Endometrium (tissue), 2 donors: ENCODE results near the gene IL16.
A peak's percentile ranks its signal among the peaks of the same experiment; 100 is the strongest.

Experiments
- FAIRE-seq: peaks from 2 replicates; lab custom pipeline; 2012; peaks lifted over from hg19 to GRCh38; lab: Jason Lieb, UNC
- donor health status: control.
- donor health status: control.

Gene IL16

GRCh38 chr15:81257435-81257834 lies 60.8 kb downstream of the IL16 start:
- no peak for FAIRE-seq

DNA sequence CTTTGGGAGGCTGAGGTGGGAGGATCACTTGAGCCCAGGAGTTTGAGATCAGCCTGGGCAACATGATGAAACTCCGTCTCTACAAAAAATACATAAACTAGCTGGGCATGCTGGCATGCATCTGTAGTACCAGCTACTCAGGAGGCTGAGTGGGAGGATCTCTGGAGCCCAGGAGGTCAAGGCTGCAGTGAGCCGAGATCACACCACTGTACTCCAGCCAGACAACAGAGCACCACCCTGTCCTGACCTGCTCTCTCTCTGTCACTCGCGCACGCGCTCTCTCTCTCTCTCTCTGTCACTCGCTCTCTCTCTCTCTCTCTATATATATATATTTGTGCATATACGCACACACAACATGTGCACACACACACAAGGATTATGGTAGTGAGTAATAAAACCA lies 61.8 kb downstream of the IL16 start:
- no peak for FAIRE-seq

GRCh38 chr15:81259760-81260298 lies 63.1 kb downstream of the IL16 start:
- FAIRE-seq: no peak

GRCh38 chr15:81261172-81261811 lies 64.6 kb downstream of the IL16 start:
- no peak for FAIRE-seq

- FAIRE-seq: no peak
These were observed 66.8 kb downstream of the IL16 start for GRCh38 chr15:81263477-81263876.

DNA sequence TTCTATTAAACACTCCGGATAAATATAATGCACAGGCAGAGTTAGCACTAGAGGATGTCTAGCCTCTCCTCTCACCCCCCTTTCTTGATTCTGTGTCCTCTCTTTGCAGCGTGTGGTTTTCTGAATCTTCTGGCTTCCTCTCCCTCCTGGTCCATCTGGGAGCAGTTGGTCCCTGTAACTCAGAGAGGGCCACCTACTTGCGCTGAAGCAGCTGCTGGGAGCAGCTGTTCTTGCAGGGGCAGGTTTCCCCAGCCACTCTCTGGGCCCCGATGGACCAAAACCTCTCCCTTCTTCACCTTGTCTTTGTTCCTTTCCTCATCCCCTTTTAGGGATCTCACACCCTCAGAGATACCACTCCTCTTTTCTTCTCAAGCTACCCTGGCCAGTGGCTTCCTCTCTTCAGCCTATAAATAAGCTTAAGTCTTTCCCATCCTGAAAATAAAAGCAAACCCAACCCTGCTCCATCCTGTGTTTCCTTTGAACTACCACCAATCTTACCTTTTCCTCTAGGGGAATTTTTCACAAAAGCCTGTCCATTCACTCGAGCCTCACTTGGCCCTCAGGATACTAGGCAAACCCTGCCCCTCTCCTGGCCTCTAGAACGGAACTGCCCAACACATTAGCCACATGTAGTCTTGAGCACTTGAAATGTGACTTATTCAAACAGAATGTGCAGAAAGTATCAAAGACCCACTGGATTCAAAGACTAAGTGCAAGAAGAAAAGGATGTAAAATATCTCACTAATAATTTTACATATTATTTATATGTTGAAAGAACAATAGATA lies 67.6 kb downstream of the IL16 start:
- no peak for FAIRE-seq

DNA sequence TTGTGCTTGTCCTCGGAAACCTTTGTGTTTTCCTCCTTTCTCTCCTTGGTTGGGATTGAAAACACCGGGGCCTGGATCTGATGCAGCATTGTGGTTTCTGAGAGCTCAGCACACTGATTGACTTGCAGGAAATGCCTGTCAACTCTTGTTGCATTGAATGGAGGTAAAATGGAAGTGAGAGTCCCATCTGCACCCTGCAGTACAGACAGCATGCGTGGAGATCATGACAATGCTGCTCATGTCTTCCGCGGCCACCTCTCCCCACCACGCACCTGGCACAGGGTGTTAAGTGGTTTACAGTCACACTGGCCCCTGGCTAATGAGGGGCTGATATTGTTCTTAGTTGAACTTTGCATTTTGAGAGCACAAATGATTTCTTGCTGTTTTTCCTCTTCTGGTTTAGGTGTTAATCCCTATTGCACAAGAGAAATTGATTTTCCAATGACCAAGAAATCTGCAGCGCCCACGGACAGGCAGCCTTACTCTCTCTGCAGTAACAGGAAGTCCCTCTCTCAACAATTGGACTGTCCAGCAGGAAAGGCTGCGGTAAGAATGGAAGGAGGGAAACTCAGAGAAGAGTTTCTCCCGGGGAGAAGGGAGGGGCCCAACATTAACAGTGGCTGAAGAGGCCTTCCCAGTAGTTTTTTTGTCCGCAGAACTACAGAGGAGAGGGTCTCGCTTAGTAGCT lies 68.7 kb downstream of the IL16 start:
- FAIRE-seq: no peak

- FAIRE-seq: no peak
These were observed 69.5 kb downstream of the IL16 start for GRCh38 chr15:81265944-81266775.

- no peak for FAIRE-seq
These were observed 71.7 kb downstream of the IL16 start for GRCh38 chr15:81268340-81268739.

DNA sequence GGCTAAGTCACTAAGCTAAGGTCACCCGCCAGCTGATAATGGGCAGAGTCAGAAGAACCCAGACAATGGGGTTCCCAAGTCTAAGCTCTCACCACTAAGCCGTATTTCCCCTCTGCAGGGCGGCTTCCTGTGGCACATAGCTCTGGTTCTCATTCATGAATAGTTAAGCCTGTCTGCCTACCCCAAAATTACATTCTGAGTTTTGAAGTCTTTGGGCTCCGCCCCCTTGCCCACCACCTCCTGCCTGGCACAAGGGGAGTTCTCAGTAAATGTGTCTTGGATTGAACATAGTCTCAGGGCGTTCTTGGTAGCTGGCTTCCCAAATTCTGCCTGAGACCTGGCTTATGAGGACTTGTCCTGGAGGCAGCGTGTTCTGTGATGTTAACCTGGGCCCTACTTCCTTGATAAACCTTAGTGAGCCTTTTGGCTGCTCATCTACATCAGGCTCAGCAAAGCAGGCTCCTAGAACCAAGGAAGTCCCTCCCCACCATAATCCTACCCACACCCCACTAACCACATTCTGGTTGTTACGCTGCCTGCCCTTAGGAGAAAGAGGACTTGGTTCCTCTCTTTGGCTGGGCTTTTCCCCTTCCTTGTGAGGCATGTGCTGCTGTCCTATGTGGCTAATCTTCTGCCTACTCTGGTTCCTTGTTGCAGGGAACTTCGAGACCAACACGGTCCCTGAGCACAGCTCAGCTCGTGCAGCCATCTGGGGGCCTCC lies 72.4 kb downstream of the IL16 start:
- no peak for FAIRE-seq

DNA sequence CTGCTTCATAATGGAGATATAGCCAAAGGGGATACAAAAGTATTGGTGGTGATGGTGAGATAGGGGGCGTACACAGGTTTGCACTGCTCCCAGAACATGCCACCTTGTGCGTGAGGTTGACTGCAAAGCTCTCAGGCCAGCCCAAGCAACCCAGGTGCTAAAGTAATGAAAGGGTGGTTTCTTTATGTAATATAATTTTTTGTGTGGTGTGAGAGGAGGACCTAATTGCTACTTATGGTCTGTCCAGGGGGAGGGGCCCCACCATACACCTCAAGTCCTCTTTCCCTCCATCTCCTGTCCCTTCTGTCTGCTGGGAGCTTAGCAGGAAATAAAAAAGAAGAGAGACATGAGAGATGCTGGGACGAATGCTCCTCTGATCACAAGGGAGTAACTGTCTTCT lies 73.5 kb downstream of the IL16 start:
- FAIRE-seq: no peak

GRCh38 chr15:81270781-81271491 lies 74.3 kb downstream of the IL16 start:
- no peak for FAIRE-seq

DNA sequence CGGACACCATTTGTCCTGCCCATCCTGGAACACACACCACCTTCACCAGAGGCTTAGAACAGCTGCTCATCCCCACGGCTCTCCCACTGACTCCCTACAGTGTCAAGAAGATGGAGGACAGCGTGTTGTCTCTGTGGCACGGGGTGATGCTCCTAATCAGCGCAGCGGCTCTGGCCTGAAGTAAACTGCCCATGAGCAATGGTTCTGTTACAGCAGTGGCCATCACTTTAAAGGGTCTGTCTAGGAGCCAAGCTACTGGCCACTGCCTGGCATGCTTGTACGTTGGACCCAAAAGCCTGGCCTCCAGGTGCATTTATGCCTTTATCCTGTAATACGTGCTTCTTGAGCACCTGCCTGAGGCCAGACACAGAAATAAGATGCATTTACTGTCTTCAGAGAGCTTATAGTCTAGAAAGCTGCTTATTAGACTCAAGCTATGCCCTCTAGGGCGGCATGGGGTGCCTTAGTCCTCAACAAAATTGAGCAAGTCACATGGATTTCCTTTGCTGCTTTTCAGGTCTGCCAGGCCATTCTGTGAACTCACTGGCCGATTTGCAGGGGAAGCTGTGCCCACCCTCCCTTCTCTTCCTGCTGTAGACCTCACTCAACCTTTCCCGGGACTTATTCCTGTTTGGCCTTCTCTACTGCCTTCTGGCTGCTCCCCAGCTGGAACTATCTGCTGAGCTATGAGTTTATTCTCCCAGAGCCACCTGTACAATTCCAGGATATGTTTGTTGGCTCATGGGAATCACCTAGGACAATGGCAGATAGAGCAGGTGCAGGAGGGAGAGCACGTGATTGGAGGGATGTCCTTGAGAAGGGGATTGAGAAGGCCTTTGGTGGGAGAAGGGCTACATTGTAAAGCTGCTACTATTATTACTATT lies 75.3 kb downstream of the IL16 start:
- no peak for FAIRE-seq

- FAIRE-seq: no peak
These were observed 76.5 kb downstream of the IL16 start for GRCh38 chr15:81273200-81273599.

GRCh38 chr15:81273855-81274254 lies 77.2 kb downstream of the IL16 start:
- FAIRE-seq: no peak

- FAIRE-seq: no peak
These were observed 77.6 kb downstream of the IL16 start for GRCh38 chr15:81274255-81274654.

- FAIRE-seq: no peak
These were observed 78.4 kb downstream of the IL16 start for GRCh38 chr15:81274931-81275707.

DNA sequence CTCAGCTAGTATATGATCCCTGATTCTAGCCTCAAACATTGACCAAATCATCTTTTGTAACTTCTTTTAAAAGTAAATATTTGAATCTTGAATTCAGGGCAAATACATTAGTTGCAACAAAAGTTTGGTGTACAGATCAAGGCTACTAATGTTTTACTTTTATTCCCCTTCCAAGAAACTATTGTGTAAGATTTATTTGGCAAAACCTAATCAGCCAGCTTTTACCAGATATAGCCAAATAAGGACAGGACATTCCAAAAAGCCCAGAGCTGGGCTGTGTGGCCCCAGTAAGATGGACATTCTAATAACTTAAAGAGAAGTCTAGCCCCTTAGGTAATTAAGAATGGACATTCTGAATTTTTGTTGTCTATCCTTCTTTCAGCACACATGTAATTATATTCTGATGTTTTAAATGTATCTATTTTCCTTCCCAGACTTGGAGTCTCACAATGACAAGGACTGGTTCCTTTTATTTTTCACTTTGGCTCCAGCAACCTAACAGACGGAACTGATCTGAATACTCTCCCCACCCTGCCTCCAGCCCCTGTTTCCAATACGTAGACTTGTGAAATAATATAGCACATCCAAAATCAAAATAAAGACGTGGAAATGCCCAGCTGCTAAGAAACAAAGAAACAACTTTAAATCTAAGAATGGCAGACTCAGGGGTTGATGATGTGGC lies 79.2 kb downstream of the IL16 start:
- FAIRE-seq: peak; percentile 26
